Progenitor cell of endocrine pancreas (in vitro differentiated cells): ENCODE data around the gene MAD1L1. TPM values are rescaled to one million over a fixed set of nuclear protein-coding genes. Genes with fewer than 3 reads are reported as not detected.

ENCODE experiments used
- DNase-seq: peaks from one replicate; pipeline ENCODE4 v3.0.0; 2021; ENCODE audit warnings: low spot score; ENCODE audit not compliant: unreplicated experiment
- H3K27ac Mint-ChIP-seq: 2 replicates; pipeline ENCODE4 v1.8.0; 2021; ENCODE audit warnings: mild to moderate bottlenecking, moderate library complexity, mixed read lengths
- H3K27me3 Mint-ChIP-seq: 2 replicates; pipeline ENCODE4 v1.8.0; 2021; ENCODE audit warnings: mixed read lengths
- H3K36me3 Mint-ChIP-seq: 2 replicates; pipeline ENCODE4 v1.8.0; 2022; ENCODE audit warnings: mixed read lengths; ENCODE audit not compliant: insufficient read depth
- H3K4me1 Mint-ChIP-seq: 2 replicates; pipeline ENCODE4 v1.8.0; 2021; ENCODE audit warnings: low read depth, mixed read lengths
- H3K4me3 Mint-ChIP-seq: 2 replicates; pipeline ENCODE4 v1.8.0; 2021; ENCODE audit warnings: low read depth, mild to moderate bottlenecking, moderate library complexity, mixed read lengths
- H3K9me3 Mint-ChIP-seq: 2 replicates; pipeline ENCODE4 v1.8.0; 2021; ENCODE audit warnings: low read depth, mixed read lengths
- total RNA-seq: library from RNA; stranded (reverse); gene quantifications from 2 replicates; pipeline ENCODE4 v1.2.1, GENCODE V29; 2021
- TF ChIP-seq, protein P1 (sequence below): fragments of 200-600 bp; sonication (generic); IDR thresholded peaks from one replicate; pipeline ENCODE4 v1.5.0; 2021; ENCODE audit warnings: antibody characterized with exemption, mild to moderate bottlenecking; ENCODE audit not compliant: unreplicated experiment

The MAD1L1 gene
- total RNA-seq, 1 donor from 2014 or later = 49.8 TPM

DNA sequence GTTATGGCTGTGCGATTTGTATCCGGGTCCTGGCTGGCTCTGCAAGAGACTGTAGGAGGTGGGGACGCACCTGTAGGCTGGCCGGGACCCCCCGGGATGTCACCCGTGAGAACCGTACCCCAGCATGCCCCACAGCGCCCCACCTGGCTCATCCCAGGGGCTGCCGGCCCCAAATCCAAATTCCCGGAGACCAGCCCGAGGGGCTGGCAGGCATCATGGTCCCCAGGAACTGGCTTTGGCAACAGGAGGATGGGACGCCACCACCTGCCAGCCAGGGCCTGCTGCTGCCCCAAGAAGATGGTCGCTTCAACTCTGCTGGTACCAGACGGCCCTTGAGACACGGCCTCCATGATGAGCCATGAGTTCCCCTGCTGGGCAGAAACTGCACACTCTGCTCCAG is 323.3 kb downstream of the MAD1L1 start:
- DNase-seq = no peak
- no peaks in the 10 kb centered on the region for H3K9me3 Mint-ChIP-seq
- no peaks in the 10 kb centered on the region for H3K4me1 Mint-ChIP-seq
- TF ChIP-seq, protein P1, sequence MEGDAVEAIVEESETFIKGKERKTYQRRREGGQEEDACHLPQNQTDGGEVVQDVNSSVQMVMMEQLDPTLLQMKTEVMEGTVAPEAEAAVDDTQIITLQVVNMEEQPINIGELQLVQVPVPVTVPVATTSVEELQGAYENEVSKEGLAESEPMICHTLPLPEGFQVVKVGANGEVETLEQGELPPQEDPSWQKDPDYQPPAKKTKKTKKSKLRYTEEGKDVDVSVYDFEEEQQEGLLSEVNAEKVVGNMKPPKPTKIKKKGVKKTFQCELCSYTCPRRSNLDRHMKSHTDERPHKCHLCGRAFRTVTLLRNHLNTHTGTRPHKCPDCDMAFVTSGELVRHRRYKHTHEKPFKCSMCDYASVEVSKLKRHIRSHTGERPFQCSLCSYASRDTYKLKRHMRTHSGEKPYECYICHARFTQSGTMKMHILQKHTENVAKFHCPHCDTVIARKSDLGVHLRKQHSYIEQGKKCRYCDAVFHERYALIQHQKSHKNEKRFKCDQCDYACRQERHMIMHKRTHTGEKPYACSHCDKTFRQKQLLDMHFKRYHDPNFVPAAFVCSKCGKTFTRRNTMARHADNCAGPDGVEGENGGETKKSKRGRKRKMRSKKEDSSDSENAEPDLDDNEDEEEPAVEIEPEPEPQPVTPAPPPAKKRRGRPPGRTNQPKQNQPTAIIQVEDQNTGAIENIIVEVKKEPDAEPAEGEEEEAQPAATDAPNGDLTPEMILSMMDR = no peak
- no peaks in the 10 kb centered on the region for H3K36me3 Mint-ChIP-seq
- no peak overlapping the region for H3K4me3 Mint-ChIP-seq
- H3K27me3 Mint-ChIP-seq = no peaks in the 10 kb centered on the region
- H3K27ac Mint-ChIP-seq = no peak overlapping the region

DNA sequence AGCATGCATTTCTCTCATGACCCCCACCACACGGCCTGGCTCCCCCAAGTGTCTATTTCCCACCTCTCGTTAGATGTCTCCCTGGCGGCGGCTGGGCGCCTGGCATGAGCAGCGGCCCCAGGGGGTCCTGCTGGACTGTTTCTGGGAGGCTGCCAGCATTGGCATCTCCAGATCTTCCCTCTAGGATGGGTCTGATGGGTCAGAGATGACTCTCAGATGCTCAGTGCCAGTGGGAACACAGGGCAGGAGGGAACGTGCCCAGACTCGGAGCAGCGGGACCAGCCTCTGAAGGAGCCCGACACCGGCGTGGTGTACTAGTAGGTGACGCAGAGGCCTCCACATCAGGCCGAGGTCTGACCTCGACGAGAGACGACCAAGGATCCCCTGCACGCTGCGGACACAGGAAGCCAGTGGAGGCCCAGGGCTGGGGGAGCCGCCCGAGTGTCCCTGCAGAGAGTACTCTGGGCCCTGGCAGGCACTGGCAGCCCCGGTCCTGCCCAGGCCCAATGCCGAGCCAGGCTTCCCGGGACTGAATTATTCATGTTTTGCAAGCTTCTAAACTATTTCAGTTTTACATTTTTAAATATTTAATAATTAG is 323.8 kb downstream of the MAD1L1 start:
- no peaks in the 10 kb centered on the region for H3K36me3 Mint-ChIP-seq
- H3K4me1 Mint-ChIP-seq = no peaks in the 10 kb centered on the region
- no peaks in the 10 kb centered on the region for H3K9me3 Mint-ChIP-seq
- TF ChIP-seq, protein P1 = no peak
- H3K27ac Mint-ChIP-seq = no peak overlapping the region
- no peak for DNase-seq
- no peak overlapping the region for H3K4me3 Mint-ChIP-seq
- H3K27me3 Mint-ChIP-seq = no peaks in the 10 kb centered on the region

DNA sequence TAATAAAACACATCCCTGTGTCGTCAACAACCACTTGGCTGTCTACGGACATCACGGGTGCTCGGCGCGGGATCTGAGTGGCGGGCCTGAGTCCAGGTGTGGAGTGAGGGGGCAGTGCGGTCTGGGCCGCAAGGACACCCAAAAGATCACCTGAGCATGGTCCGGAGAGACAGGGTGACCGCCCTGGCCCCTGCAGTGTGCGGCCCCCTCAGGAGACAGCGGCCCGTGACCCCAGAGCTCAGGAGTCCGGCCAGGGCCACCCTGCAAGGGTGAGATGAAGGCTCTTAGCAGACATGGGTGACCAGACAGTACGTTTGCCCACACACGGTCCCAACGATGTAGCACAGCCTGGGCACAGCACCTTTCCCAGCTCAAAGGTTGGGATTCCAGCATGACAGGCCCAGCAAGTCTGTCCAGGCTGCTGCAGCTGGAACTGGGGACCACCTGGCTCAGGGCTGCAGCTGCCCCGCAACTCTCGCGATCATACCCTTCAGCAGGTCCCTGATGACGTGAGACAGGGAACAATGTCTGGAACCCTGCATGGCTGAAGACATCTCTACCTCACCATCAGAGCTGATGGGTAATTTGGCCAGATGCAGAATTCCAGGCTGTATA is 324.9 kb downstream of the MAD1L1 start:
- Mint-ChIP-seq H3K9me3 (no peaks in the 10 kb centered on the region), H3K4me3 (no peak overlapping the region), H3K4me1 (no peaks in the 10 kb centered on the region), H3K27me3 (no peaks in the 10 kb centered on the region), H3K27ac (peak overlapping the region; percentile 76), H3K36me3 (no peaks in the 10 kb centered on the region)
- TF ChIP-seq, protein P1 = no peak
- DNase-seq = no peak

DNA sequence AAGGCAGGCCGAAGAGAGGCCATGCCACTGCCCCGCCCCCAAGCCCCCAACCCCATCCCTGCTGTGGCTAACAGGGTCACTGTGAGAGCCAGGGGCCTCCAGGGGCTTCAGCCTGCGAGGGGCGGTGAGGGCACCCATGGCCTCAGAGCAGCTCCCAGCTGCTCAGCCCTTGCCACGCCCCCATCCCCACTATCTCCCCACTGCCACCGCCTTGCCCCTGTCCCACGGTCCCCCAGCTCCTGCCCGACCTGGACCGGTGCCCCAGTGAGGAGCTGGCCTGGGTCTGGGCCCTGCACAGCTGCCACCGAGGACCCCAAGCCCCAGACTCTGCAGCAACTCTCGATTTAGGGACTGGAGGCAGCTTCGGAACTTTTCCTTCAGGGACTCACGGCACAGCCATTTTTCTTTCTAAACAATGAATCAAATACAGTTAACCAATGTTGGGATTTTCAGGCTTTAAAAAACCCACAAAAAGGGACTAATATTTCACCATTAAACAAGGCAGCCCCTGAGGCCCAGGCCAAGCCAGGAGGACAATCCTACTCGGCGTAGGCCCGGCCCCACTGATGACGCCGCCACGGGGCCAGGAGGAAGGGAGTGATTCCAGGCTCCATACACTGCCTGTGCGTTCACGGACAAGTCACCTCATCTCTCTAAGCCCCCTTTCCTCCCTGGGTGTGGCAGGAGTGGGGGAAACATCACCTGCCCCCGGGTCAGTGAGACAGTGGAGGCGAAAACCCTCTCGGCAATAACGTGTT is 325.6 kb downstream of the MAD1L1 start:
- no peak for DNase-seq
- no peaks in the 10 kb centered on the region for H3K9me3 Mint-ChIP-seq
- no peaks in the 10 kb centered on the region for H3K27me3 Mint-ChIP-seq
- TF ChIP-seq, protein P1 = no peak
- H3K4me3 Mint-ChIP-seq = no peak overlapping the region
- H3K4me1 Mint-ChIP-seq = no peaks in the 10 kb centered on the region
- peak overlapping the region; percentile 76 for H3K27ac Mint-ChIP-seq
- H3K36me3 Mint-ChIP-seq = no peaks in the 10 kb centered on the region

DNA sequence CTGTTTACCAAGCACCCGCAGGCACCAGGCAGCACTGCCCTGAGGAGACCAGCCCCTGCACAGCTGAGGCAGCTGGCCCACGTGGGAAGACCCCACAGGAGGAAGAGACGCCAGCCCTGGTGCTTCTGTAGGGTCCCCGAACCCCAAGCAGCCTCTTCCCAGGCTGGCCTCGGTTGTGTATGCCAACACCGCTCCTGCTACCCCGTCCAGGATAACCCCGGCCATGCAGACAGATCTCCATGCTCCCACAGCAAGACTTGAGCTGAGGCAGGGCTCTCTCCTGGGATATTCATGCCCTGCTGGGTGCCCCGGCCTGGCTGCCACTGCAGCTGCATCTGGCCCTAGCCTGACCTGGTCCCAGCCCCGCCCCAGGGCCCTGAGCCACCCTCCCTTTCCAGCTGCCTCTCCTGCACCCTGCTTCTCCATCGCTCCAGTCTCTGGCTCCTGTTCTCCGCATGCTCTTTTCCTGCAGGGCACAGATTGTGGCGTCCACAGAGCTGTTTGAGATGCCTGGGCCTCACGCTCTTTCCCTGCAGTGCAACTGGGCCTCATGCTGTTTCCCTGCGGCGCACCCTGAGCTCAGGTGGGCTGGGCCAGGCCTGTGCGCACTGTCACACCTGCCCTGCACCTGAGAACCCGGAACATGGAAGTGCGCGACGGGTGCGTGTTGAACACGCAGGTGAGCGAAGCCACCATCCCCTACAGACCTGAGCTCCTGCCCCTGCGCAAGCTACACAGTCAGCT is 326.5 kb downstream of the MAD1L1 start:
- H3K9me3 Mint-ChIP-seq = no peaks in the 10 kb centered on the region
- H3K27ac Mint-ChIP-seq = peak overlapping the region; percentile 56
- no peak for DNase-seq
- no peaks in the 10 kb centered on the region for H3K36me3 Mint-ChIP-seq
- no peak overlapping the region for H3K4me3 Mint-ChIP-seq
- no peaks in the 10 kb centered on the region for H3K4me1 Mint-ChIP-seq
- no peaks in the 10 kb centered on the region for H3K27me3 Mint-ChIP-seq
- TF ChIP-seq, protein P1 = no peak
